Mesenchymal stem cell (in vitro differentiated cells and primary cell): ENCODE measurements around the gene BRK1.
"Not testable (repeated sequence)": the region's sequence is repeated elsewhere in the genome, so short reads cannot be mapped to it uniquely, and the experiment has no call there.

Experiments used
- DNase-seq: peaks from one replicate; pipeline ENCODE4 v3.0.0-alpha.2; 2013
- H2AFZ ChIP-seq: one replicate; pipeline ENCODE4 v1.6.1; 2013; ENCODE audit warnings: low read depth, mild to moderate bottlenecking, control low read depth, inconsistent platforms, low read length, moderate library complexity
- H2AK5ac ChIP-seq: 2 replicates; pipeline ENCODE4 v1.6.1; 2013; ENCODE audit warnings: low read length, moderate library complexity, mild to moderate bottlenecking, inconsistent platforms; ENCODE audit not compliant: severe bottlenecking
- H2BK120ac ChIP-seq: one replicate; pipeline ENCODE4 v1.6.1; 2013; ENCODE audit warnings: low read depth, mild to moderate bottlenecking, inconsistent platforms, low read length, moderate library complexity
- H2BK12ac ChIP-seq, 2 experiments: one replicate each; pipeline ENCODE4 v1.6.1; 2013; ENCODE audit warnings: inconsistent platforms in 2 of 2, low read length in 2 of 2, mild to moderate bottlenecking in 2 of 2, moderate library complexity in 2 of 2, control low read depth in 1 of 2
- H2BK15ac ChIP-seq: one replicate; pipeline ENCODE4 v1.6.1; 2013; ENCODE audit warnings: mild to moderate bottlenecking, low read depth, inconsistent platforms; ENCODE audit not compliant: poor library complexity, severe bottlenecking
- H2BK5ac ChIP-seq: 2 replicates; pipeline ENCODE4 v1.6.1; 2013; ENCODE audit warnings: low read depth, mild to moderate bottlenecking, low read length, control low read depth, inconsistent platforms; ENCODE audit not compliant: poor library complexity, severe bottlenecking
- H3K14ac ChIP-seq, 2 experiments: one replicate each; pipeline ENCODE4 v1.6.1; 2013; ENCODE audit warnings: inconsistent platforms in 2 of 2, low read length in 2 of 2, control low read depth in 1 of 2, mild to moderate bottlenecking in 1 of 2, moderate library complexity in 1 of 2
- H3K18ac ChIP-seq, 2 experiments: one replicate each; pipeline ENCODE4 v1.6.1; 2013; ENCODE audit warnings: inconsistent platforms in 2 of 2, low read length in 2 of 2, control low read depth in 1 of 2, low read depth in 1 of 2, mild to moderate bottlenecking in 1 of 2
- H3K23ac ChIP-seq, 2 experiments: one replicate each; pipeline ENCODE4 v1.6.1; 2013; ENCODE audit warnings: inconsistent platforms in 2 of 2, low read length in 2 of 2, mild to moderate bottlenecking in 2 of 2, moderate library complexity in 2 of 2, control low read depth in 1 of 2
- H3K27ac ChIP-seq: 2 replicates; pipeline ENCODE4 v1.5.1; 2013; ENCODE audit warnings: mild to moderate bottlenecking, moderate library complexity, low read length, control low read depth, inconsistent platforms; ENCODE audit not compliant: poor library complexity, severe bottlenecking
- H3K27me3 ChIP-seq, 2 experiments: 2 replicates each; pipeline versions ENCODE4 v1.6.1 to v1.7.0; 2013; ENCODE audit warnings: low read length in 2 of 2, mild to moderate bottlenecking in 2 of 2, moderate library complexity in 2 of 2, control low read depth in 1 of 2, inconsistent platforms in 1 of 2; ENCODE audit not compliant: control insufficient read depth in 1 of 2, insufficient read depth in 1 of 2
- H3K36me3 ChIP-seq, 2 experiments: 2 replicates each; pipeline versions ENCODE4 v1.6.1 to v1.7.0; 2013; ENCODE audit warnings: low read length in 2 of 2, control low read depth in 1 of 2, inconsistent platforms in 1 of 2, low read depth in 1 of 2, mild to moderate bottlenecking in 1 of 2; ENCODE audit not compliant: insufficient read depth in 2 of 2, control insufficient read depth in 1 of 2
- H3K4ac ChIP-seq, 2 experiments: one replicate each; pipeline ENCODE4 v1.6.1; 2013; ENCODE audit warnings: inconsistent platforms in 2 of 2, low read length in 2 of 2, mild to moderate bottlenecking in 2 of 2, moderate library complexity in 2 of 2, control low read depth in 1 of 2, low read depth in 1 of 2
- H3K4me1 ChIP-seq: 2 replicates; pipeline ENCODE4 v1.6.1; 2013; ENCODE audit warnings: low read depth, low read length, control low read depth; ENCODE audit not compliant: control insufficient read depth, insufficient read depth
- H3K4me2 ChIP-seq: 2 replicates; pipeline ENCODE4 v1.6.1; 2013; ENCODE audit warnings: low read length, mild to moderate bottlenecking, inconsistent platforms; ENCODE audit not compliant: poor library complexity, severe bottlenecking
- H3K4me3 ChIP-seq, 2 experiments: 2 replicates each; pipeline versions ENCODE4 v1.5.1 to v1.7.0; 2013; ENCODE audit warnings: low read length in 2 of 2, mild to moderate bottlenecking in 2 of 2, control low read depth in 1 of 2, low read depth in 1 of 2; ENCODE audit not compliant: insufficient read depth in 1 of 2
- H3K79me1 ChIP-seq: replicated peaks from 2 replicates; pipeline ENCODE4 v1.6.1; 2013; ENCODE audit warnings: mild to moderate bottlenecking, control low read depth, low read length, inconsistent platforms; ENCODE audit not compliant: poor library complexity, severe bottlenecking
- H3K9ac ChIP-seq: 2 replicates; pipeline ENCODE4 v1.7.0; 2013; ENCODE audit warnings: mild to moderate bottlenecking, low read length, moderate library complexity
- H3K9me3 ChIP-seq: 2 replicates; pipeline ENCODE4 v1.7.0; 2013; ENCODE audit warnings: mild to moderate bottlenecking, low read length; ENCODE audit not compliant: control insufficient read depth
- H4K8ac ChIP-seq: one replicate; pipeline ENCODE4 v1.6.1; 2013; ENCODE audit warnings: inconsistent platforms, mild to moderate bottlenecking, low read length, moderate library complexity
- H4K91ac ChIP-seq: one replicate; pipeline ENCODE4 v1.6.1; 2013; ENCODE audit warnings: mild to moderate bottlenecking, low read length, inconsistent platforms
- WGBS: methylation state at CpG from one replicate; pipeline ENCODE4 v1.1.7; 2013; ENCODE audit warnings: mixed read lengths; 5-methylcytosine and 5-hydroxymethylcytosine counted together

Gene BRK1

GRCh38 chr3:10121064-10121463 lies 5.6 kb downstream of the BRK1 start:
- Histone ChIP-seq H3K14ac (no peak overlapping the region), H2BK15ac (no peak overlapping the region), H3K27ac (no peak overlapping the region), H2BK120ac (no peak overlapping the region), H3K4me1 (peaks cover 6% of the 10 kb centered on the region), H3K4ac (no peak overlapping the region), H2BK12ac (no peak overlapping the region), H3K23ac (no peak overlapping the region), H3K9ac (no peak overlapping the region), H3K4me3 (no peak overlapping the region), H2AFZ (no peak overlapping the region), H2BK5ac (no peak overlapping the region), H4K91ac (no peak overlapping the region), H3K4me2 (no peak overlapping the region), H3K36me3 (peaks cover 13 to 51% of the 10 kb centered on the region in 2 experiments), H3K9me3 (no peaks in the 10 kb centered on the region), H2AK5ac (no peak overlapping the region), H3K79me1 (peaks cover 20% of the 10 kb centered on the region), H3K18ac (no peak overlapping the region), H4K8ac (no peak overlapping the region), H3K27me3 (no peaks in the 10 kb centered on the region)
- 94% methylated on average over 1 of the region's 2 CpGs for WGBS
- DNase-seq = no peak

DNA sequence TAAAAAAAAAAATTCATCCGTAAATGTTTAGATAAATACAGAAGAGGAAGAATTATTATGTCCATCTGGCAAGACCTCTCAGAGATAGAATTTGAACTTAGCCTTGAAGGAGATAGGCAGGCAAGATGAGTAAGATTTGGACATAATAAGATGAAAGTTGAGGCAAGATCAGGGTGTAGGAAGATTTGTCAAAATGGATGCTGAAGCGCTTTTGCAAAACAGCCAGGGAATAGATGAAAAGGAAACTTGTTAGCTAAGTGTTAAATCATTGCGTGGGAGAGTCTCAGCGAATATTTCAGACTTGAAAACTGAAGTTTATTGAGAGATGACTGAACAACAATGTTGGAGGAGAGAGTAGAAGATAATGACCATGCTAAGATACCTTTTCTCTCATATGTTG lies 7.2 kb downstream of the BRK1 start:
- H2BK12ac ChIP-seq = no peak overlapping the region
- peaks cover 21 to 65% of the 10 kb centered on the region in 2 experiments for H3K36me3 ChIP-seq
- no peaks in the 10 kb centered on the region for H3K9me3 ChIP-seq
- H3K18ac ChIP-seq = no peak overlapping the region
- H3K23ac ChIP-seq = no peak overlapping the region
- no peak overlapping the region for H2BK15ac ChIP-seq
- peaks cover 3% of the 10 kb centered on the region for H3K4me1 ChIP-seq
- no peak overlapping the region for H3K27ac ChIP-seq
- no peak overlapping the region for H3K9ac ChIP-seq
- no peaks in the 10 kb centered on the region for H3K27me3 ChIP-seq
- no peak overlapping the region for H3K14ac ChIP-seq
- no peak overlapping the region for H2BK5ac ChIP-seq
- H3K4me2 ChIP-seq = no peak overlapping the region
- 98% methylated on average over 4 of the region's 4 CpGs for WGBS
- H4K8ac ChIP-seq = no peak overlapping the region
- H2BK120ac ChIP-seq = no peak overlapping the region
- no peak overlapping the region for H2AFZ ChIP-seq
- H3K4ac ChIP-seq = no peak overlapping the region
- H2AK5ac ChIP-seq = no peak overlapping the region
- H3K79me1 ChIP-seq = peaks cover 20% of the 10 kb centered on the region
- no peak overlapping the region for H3K4me3 ChIP-seq
- H4K91ac ChIP-seq = no peak overlapping the region
- DNase-seq = no peak

DNA sequence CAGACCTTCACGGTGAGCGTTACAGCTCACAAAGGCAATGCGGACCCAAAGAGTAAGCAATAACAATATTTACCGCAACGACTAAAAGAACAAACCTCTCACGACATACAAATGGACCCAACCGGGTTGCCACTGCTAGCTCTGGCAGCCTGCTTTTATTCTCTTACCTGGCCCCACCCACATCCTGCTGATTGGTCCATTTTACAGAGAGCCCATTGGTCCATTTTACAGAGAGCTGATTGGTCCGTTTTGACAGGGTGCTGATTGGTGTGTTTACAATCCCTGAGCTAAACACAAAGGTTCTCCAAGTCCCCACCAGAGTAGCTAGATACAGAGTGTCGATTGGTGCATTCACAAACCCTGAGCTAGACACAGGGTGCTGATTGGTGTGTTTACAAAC lies 20.4 kb downstream of the BRK1 start:
- H3K23ac ChIP-seq, DNase-seq: not testable (repeated sequence)

DNA sequence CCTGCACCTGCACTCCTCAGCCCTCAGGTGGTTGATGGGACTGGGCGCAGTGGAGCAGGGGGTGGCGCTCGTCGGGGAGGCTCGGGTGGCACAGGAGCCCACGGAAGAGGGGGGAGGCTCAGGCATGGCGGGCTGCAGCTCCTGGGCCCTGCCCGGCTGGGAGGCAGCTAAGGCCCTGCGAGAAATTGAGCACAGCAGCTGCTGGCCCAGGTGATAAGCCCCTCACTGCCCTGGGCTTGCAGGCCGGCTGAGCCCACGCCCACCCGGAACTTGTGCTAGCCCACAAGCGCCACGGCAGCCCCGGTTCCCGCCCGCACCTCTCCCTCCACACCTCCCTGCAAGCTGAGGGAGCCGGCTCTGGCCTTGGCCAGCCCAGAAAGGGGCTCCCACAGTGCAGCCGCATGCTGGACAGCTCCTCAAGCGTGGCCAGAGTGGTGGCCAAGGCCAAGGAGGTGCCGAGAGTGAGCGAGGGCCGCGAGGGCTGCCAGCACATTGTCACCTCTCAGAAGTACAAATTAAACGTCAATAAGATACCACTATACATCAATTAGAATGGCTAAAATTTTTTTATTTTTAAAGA lies 21.0 kb downstream of the BRK1 start:
- Histone ChIP-seq H3K9ac (no peak overlapping the region), H3K18ac (no peak overlapping the region), H3K36me3 (peaks cover 2 to 5% of the 10 kb centered on the region in 2 experiments), H3K4me2 (no peak overlapping the region), H3K23ac (no peak overlapping the region), H2BK120ac (no peak overlapping the region), H2BK12ac (no peak overlapping the region), H3K4ac (no peak overlapping the region), H4K91ac (no peak overlapping the region), H2AK5ac (no peak overlapping the region), H4K8ac (no peak overlapping the region), H3K4me1 (peaks cover 1% of the 10 kb centered on the region), H3K14ac (no peak overlapping the region), H2AFZ (no peak overlapping the region), H3K4me3 (no peak overlapping the region), H3K79me1 (no peaks in the 10 kb centered on the region), H3K27me3 (no peaks in the 10 kb centered on the region), H3K9me3 (no peaks in the 10 kb centered on the region), H3K27ac (no peak overlapping the region), H2BK15ac (no peak overlapping the region), H2BK5ac (no peak overlapping the region)
- DNase-seq = no peak
- WGBS = 96% methylated on average over 23 of the region's 25 CpGs

More for the DNA sequence above, 20.4 kb downstream of the BRK1 start:
- H3K27ac ChIP-seq, H2BK5ac ChIP-seq, H3K4ac ChIP-seq, H2AFZ ChIP-seq, H3K4me3 ChIP-seq, H4K91ac ChIP-seq, H2BK120ac ChIP-seq, H3K4me1 ChIP-seq, H3K9me3 ChIP-seq, H3K14ac ChIP-seq, H2AK5ac ChIP-seq, H3K4me2 ChIP-seq, H3K18ac ChIP-seq, H2BK15ac ChIP-seq, H3K79me1 ChIP-seq, H3K36me3 ChIP-seq, H3K27me3 ChIP-seq, H4K8ac ChIP-seq, H3K9ac ChIP-seq, H2BK12ac ChIP-seq: not testable (repeated sequence)
- WGBS = 95% methylated on average over 7 of the region's 9 CpGs
